HG03159 (cell line): ENCODE results near the gene IMPA2.
"Not testable (repeated sequence)": the region's sequence is repeated elsewhere in the genome, so short reads cannot be mapped to it uniquely, and the experiment has no call there.

Experiments used
- ATAC-seq: cut with Tn5 transposase; IDR thresholded peaks from one replicate; pipeline ENCODE4 v1.9.1; 2021; ENCODE audit warnings: mild to moderate bottlenecking, moderate library complexity; ENCODE audit not compliant: unreplicated experiment

The IMPA2 gene

GRCh38 chr18:11981192-11981542 lies at the start of gene IMPA2:
TSS of gene IMPA2 (plus strand) at chr18:11981507. CDS start at chr18:11981670, 163 bp downstream.
- no peak for ATAC-seq

GRCh38 chr18:11932393-11932792 lies 48.9 kb upstream of the IMPA2 start:
- ATAC-seq, result no peak

DNA sequence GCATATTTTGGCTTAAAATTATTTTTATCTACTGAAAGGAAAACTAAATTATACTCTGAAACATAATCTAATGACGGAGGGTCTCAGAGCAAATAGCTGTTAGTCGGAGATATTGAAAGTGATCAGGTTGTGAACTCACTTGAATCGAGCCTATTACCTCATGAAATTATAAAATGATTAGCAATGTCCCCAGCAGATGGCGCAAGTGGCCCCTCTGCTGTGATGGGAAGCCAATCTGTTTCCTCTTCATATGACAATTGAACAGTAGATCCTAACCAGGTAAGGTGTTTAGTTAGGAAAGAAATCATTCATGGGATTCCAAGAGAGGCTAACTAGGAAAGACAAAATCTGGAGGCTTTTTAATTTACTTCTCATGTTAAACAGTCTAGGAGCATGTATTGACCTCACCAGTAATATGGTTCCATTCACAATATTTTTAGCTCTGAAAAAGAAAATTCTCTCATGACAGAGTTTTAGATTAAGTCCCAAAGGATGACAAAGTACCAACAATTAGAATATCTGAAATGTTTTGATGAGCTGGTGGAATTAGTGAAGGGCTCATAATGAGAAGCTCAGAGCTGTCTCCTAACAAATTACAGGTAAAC lies 43.3 kb upstream of the IMPA2 start:
- no peak for ATAC-seq

DNA sequence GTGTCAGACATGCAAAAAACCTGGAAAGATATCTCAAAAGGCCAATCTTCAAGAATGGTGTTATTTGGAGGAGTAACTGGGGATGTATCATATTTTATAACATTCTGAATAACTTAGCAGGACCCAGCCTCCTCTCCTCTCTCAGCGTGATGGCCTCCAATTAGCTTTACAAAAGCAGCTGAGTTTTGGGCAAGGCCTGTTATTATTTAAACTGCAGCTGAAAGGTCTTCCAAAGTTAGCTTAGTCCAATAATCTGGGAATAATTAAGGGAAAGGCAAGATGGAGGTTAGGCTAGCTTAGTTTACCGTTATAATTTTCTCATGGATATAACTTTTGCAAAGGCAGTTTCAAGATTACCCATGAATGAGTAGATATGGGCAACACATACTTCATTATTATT lies 40.4 kb upstream of the IMPA2 start:
- no peak for ATAC-seq

DNA sequence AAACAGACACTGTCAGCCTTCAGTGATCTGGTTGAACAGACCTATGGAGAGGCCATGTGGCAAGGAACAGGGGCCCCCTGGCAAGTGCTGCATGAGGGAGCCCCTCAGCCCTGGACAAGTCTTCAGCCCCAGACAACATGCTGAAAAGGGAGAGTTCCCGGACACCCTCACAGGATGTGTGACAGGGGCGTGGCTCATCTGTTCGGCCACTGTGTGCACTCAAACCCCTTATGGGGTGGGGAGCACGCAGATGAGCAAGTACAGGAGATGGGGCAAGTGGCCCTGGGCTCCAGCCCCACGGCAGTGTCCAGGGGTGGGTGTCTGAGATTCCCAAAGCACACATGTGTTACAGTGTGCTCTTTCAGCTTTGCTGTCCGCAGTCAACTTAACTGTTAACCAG lies 37.8 kb upstream of the IMPA2 start:
- ATAC-seq, result no peak

GRCh38 chr18:11944252-11944651 lies 37.1 kb upstream of the IMPA2 start:
- no peak for ATAC-seq

GRCh38 chr18:11944786-11945185 lies 36.5 kb upstream of the IMPA2 start:
- ATAC-seq, result no peak

DNA sequence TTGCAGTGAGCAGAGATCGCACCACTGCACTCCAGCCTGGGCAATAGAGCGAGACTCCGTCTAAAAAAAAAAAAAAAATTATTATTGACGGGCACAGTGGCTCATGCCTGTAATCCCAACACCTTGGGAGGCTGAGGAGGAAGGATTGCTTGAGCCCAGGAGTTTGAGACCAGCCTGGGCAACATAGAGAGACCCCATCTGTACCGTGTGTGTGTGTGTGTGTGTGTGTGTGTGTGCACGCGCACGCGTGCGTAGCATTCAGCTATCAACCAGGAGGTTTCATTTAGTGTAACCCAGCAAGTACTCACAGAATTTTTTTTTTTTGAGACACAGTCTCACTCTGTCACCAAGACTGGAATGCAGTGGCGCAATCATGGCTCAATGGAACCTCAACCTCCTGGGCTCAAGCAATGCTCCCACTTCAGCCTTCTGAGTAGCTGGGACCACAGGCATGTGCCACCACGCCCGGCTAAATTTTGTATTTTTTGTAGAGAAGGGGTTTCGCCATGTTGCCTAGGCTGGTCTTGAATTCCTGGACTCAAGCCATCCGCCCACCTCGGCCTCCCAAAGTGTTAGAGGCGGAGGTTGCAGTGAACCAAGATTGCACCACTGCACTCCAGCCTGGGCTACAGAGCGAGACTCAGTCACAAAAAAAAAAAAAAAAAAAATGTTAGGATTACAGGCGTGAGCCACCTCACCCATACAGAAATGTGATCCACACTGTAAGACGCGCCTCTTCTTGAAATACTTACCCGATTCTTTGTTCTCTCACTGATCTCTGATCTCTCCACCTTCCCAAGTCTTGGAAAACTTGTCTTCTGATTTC lies 35.3 kb upstream of the IMPA2 start:
- not testable (repeated sequence) for ATAC-seq

GRCh38 chr18:11946756-11947155 lies 34.6 kb upstream of the IMPA2 start:
- peak; percentile 20 for ATAC-seq

DNA sequence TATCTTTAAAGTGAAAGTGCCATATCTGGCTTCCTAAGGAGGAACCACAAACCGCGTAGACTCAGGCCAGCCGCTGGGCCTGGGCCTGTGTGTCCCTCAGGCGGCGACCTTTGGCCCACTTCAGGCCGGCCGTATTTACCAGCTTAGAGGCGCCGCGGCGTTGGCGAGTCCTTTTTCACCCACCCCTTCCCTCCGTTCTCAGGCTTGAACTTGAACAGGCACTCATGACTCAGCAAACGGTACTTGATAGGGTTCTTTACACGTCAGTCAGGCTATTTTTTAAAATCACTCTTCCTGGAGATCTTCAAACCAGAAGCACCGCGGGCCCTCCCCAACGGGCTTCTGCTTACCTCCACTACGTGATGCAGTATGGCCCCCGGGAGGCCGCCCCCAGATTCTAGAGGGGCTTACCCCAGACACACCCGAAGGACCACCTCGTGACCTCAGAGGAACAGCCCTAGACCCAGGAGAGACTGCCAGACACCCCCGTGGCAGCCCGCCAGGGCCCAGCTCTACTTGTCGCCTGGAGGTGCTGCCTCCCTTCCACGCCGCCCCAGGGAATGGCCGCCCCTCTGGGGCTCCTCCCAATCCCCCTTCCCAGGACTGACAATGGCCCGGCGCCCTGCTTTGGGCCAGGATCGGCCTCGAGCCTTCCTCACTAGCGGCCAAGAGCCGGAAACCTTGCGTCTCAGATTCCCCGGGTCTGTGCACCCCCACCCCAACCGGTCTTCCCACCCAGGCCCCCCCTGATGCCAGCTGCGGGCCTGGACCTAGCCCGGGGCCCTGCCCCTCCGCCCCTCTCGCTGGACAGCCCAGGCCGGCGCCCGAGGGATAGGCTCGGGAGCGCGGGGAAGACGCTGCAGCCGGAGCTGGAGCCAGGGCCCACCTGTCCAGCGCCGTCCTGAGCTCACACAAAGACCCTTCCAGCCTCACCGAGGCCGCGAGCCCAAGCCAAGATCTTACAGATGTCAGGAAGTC lies 33.8 kb upstream of the IMPA2 start:
- peak; percentile 85 for ATAC-seq

- ATAC-seq, result no peak
Measured at GRCh38 chr18:11948852-11949523, 32.3 kb upstream of the IMPA2 start.

DNA sequence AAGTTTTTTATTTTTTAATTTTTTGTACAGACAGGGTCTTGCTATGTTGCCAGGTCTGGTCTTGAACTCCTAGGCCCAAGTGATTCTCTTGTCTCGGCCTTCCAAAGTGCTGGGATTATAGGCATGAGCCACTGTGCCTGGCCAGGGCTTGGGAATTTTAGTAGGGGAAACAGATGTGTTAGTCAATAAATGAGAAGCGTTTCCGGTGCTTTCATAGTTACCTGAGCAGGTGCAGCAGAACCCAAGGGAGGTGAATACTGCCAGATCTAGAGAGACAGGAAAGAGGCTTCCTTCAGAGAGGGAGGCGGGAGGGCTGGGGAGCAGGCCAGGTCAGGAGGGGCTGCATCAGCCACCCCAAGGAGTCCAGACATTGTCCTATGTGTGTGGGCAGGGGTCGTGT lies 30.5 kb upstream of the IMPA2 start:
- ATAC-seq, result no peak

- ATAC-seq, result no peak
Measured at GRCh38 chr18:11951390-11951851, 29.9 kb upstream of the IMPA2 start.

GRCh38 chr18:11953113-11953512 lies 28.2 kb upstream of the IMPA2 start:
- no peak for ATAC-seq

DNA sequence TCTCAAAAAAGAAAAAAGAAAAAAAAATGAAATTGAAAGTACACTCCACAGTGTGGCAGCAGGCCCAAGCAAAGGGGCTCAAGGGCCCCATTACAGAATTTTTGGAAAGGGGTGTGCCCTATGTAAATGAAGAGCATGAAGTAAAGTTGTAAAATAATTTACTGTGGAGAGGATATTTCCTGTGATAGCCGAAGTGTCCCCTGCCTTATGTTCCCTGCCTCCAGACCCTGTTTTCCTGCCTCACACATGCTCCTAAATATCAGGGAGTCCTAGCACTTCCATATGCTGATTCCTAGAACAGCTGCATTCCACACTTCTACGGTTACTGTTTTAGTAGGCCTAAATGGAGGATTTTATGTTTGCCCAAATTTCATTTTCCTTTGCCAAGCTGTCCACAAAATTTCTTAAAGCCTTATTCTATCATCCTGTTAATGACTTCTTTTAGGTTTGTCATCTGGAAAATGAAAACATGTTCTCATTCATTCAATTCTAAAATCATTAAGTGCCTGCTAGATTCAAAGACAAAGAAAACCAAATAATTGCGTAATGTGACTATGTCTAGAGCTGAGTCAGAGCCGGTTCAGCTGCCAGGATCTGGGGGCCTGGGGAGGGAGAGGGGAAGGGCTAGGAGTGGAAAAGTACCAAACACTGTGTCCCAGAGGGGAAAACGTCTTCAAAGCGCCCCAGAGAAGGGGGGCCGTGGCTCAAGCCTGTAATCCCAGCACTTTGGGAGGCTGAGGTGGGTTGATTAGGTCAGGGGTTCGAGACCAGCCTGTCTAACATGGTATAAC lies 25.9 kb upstream of the IMPA2 start:
- ATAC-seq, result no peak

GRCh38 chr18:11956371-11957308 lies 24.7 kb upstream of the IMPA2 start:
- ATAC-seq, result no peak

DNA sequence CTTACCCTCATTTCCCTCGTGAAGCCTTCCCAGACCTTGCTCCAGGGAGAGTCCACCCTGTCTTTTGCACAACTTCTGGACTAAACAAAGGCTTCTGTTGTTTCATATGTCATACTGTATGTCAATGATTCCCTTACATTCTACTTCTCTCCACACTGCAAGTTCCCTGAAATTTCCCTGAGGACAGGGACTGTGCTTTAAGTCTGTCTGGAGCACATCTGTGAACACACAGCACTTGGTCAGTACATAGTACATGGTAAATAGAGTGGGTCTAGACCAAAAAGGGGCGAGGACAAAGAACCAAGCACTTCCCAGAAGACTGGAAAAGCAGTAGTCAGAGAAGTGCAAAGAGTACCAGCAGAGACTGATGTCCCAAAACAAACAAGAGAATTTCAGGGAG lies 23.7 kb upstream of the IMPA2 start:
- ATAC-seq, result no peak

DNA sequence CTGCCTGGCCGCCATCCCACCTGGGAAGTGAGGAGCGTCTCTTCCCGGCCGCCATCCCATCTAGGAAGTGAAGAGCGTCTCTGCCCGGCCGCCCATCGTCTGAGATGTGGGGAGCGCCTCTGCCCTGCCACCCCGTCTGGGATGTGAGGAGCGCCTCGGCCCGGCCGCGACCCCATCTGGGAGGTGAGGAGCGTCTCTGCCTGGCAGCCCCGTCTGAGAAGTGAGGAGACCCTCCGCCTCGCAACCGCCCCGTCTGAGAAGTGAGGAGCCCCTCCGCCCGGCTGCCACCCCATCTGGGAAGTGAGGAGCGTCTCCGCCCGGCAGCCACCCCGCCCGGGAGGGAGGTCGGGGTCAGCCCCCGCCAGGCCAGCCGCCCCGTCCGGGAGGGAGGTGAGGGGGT lies 21.7 kb upstream of the IMPA2 start:
- ATAC-seq, result not testable (repeated sequence)
